Measurements from ENCODE around the gene DHRS3.
"Not testable (repeated sequence)": the region's sequence is repeated elsewhere in the genome, so short reads cannot be mapped to it uniquely, and the experiment has no call there.

The DHRS3 gene

GRCh38 chr1:12539320-12539704 is 78.7 kb downstream of the DHRS3 start:
- DNase-seq (ENCODE audit: low spot score): no peak

- not testable (repeated sequence) for DNase-seq (ENCODE audit: low spot score)
Observed at GRCh38 chr1:12538536-12538935, 79.5 kb downstream of the DHRS3 start.

GRCh38 chr1:12537906-12538461 is 80.0 kb downstream of the DHRS3 start:
- no peak for DNase-seq (ENCODE audit: low spot score)

- DNase-seq (ENCODE audit: low spot score): no peak
Observed at GRCh38 chr1:12537294-12537693, 80.7 kb downstream of the DHRS3 start.

- DNase-seq (ENCODE audit: low spot score): no peak
Observed at GRCh38 chr1:12536023-12536639, 81.9 kb downstream of the DHRS3 start.

- DNase-seq (ENCODE audit: low spot score): no peak
Observed at GRCh38 chr1:12532405-12533315, 85.3 kb downstream of the DHRS3 start.

- DNase-seq (ENCODE audit: low spot score): no peak
Observed at GRCh38 chr1:12531179-12531499, 86.9 kb downstream of the DHRS3 start.

GRCh38 chr1:12530462-12531178 is 87.4 kb downstream of the DHRS3 start:
- DNase-seq (ENCODE audit: low spot score): no peak

- no peak for DNase-seq (ENCODE audit: low spot score)
Observed at GRCh38 chr1:12529640-12530174, 88.3 kb downstream of the DHRS3 start.

GRCh38 chr1:12528021-12528852 is 89.8 kb downstream of the DHRS3 start:
- no peak for DNase-seq (ENCODE audit: low spot score)

GRCh38 chr1:12527564-12527963 is 90.4 kb downstream of the DHRS3 start:
- DNase-seq (ENCODE audit: low spot score): no peak

GRCh38 chr1:12525311-12526181 is 92.5 kb downstream of the DHRS3 start:
- DNase-seq (ENCODE audit: low spot score): no peak

- no peak for DNase-seq (ENCODE audit: low spot score)
Observed at GRCh38 chr1:12524266-12524665, 93.7 kb downstream of the DHRS3 start.

- not testable (repeated sequence) for DNase-seq (ENCODE audit: low spot score)
Observed at GRCh38 chr1:12522780-12523179, 95.2 kb downstream of the DHRS3 start.

GRCh38 chr1:12521096-12521495 is 96.9 kb downstream of the DHRS3 start:
- DNase-seq (ENCODE audit: low spot score): no peak

GRCh38 chr1:12519693-12520364 is 98.2 kb downstream of the DHRS3 start:
- no peak for DNase-seq (ENCODE audit: low spot score)

GRCh38 chr1:12518931-12519692 is 98.9 kb downstream of the DHRS3 start:
- peak; percentile 67 for DNase-seq (ENCODE audit: low spot score)
